ENCODE data around the gene PRKN.

The PRKN gene

DNA sequence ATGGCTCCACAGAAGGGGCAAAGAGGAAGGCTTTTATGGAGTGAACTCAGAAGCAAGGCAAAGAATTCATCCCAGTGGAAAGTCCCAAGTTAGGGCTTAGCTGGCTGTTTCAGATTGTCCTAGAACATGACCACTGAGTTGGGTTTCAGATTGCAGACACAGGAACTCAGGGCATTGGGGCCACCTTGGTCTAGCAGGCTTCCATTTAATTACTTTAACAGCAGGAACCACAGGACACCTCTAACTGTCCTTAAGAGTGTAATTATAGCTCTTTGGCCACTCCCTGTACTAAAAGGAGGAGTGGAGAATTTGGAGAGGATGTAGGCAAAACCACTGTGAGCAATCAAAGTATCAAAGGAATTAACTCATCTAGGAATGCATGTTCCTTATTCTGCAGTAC lies 1303.1 kb downstream of the PRKN start:
- H3K36me3 ChIP-seq (ENCODE audit: control insufficient read depth in 5 of 5, insufficient read depth in 5 of 5, low read length in 5 of 5) = no peaks in the 10 kb centered on the region
- H3K4me1 ChIP-seq (ENCODE audit: control insufficient read depth in 5 of 5, insufficient read depth in 5 of 5, low read length in 5 of 5) = no peaks in the 10 kb centered on the region
- no peak overlapping the region for H3K27ac ChIP-seq (ENCODE audit: low read depth, low read length)
- no peak overlapping the region for H3K9ac ChIP-seq (ENCODE audit: low read length in 5 of 5)
- H3K4me3 ChIP-seq (ENCODE audit: low read depth in 1 of 5, low read length in 5 of 5) = no peak overlapping the region
- no peaks in the 10 kb centered on the region for H3K27me3 ChIP-seq (ENCODE audit: control insufficient read depth in 5 of 5, insufficient read depth in 4 of 5, low read length in 5 of 5)
- no peaks in the 10 kb centered on the region for H3K9me3 ChIP-seq (ENCODE audit: control insufficient read depth in 5 of 5, low read length in 5 of 5)

DNA sequence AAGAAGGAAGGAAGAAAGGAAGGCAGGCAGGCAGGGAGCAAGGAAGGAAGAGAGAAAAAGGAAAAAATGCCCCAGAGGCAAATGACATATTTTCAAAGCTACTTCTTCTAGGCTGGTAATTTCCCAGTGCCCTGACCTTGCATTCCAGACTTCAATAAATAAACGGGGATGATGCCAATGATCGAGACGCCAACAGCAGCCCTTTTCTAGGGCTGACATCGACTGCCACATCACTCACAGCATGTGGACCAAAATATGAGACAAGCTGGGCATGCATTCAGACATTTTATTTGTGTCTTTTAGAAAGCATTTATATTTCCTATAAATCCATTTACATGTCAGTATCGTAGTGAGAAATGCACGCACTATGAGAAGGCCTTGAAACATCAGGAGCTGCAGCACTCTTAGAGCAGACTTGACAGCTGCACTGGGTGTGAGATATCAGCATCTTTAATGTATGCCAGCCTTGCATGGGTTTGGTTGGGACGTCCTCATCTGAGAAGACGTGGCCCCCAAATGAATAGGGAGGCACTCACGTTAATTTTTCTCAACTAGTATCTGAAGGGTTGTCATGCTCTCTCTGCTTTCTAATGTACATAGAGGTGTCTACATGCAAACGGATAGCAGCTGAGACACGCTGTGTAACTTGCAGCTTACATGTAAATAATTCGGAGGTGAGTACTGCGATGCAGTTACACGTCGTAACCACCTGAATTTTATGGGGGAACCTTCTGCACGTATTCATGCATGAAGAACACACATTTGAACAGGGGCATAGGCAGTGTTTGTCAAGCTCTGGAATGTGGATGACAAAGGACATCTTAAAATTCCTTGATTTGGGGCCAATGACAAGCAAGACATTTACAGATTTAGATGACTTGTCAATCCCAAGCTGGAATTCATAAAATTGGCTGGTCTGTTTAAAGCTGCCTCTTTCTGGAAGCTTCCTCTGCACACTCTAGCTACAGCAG lies 1304.6 kb downstream of the PRKN start:
- Histone ChIP-seq H3K27ac (ENCODE audit: low read depth, low read length) (no peak overlapping the region), H3K36me3 (ENCODE audit: control insufficient read depth in 5 of 5, insufficient read depth in 5 of 5, low read length in 5 of 5) (no peaks in the 10 kb centered on the region)

DNA sequence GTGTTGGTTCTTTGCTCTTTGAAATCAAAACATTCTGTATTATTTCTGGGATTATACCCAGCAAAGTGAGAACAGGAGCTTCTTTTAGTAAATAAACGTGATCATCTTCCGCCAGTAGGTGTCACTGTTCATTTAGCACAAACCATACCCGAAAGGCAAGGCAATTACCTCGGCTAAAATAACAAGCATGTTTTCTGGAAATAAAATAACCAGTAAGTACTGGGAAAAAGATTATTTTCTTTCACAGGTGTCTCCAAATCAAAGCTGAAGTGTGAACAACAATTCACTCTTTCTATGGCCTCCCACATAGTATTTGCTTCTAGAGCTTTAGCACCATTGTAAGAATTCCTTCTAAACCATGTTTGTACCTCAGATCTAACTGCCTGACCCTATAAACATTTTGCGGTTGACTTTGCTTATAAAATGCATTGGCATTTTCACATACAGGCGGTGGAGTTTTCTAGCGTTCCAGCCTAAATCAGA lies 1309.1 kb downstream of the PRKN start:
- H3K4me3 ChIP-seq (ENCODE audit: low read depth in 1 of 5, low read length in 5 of 5) = no peak overlapping the region
- no peak overlapping the region for H3K9ac ChIP-seq (ENCODE audit: low read length in 5 of 5)
- no peak overlapping the region for H3K27ac ChIP-seq (ENCODE audit: low read depth, low read length)
- peaks cover 0 to 3% (median 0%) of the 10 kb centered on the region in 5 donors for H3K4me1 ChIP-seq (ENCODE audit: control insufficient read depth in 5 of 5, insufficient read depth in 5 of 5, low read length in 5 of 5)
- no peaks in the 10 kb centered on the region for H3K9me3 ChIP-seq (ENCODE audit: control insufficient read depth in 5 of 5, low read length in 5 of 5)
- peaks cover 0 to 2% (median 0%) of the 10 kb centered on the region in 5 donors for H3K27me3 ChIP-seq (ENCODE audit: control insufficient read depth in 5 of 5, insufficient read depth in 4 of 5, low read length in 5 of 5)
- no peaks in the 10 kb centered on the region for H3K36me3 ChIP-seq (ENCODE audit: control insufficient read depth in 5 of 5, insufficient read depth in 5 of 5, low read length in 5 of 5)

More for the DNA sequence above, 1304.6 kb downstream of the PRKN start:
- no peak overlapping the region for H3K4me3 ChIP-seq (ENCODE audit: low read depth in 1 of 5, low read length in 5 of 5)
- peaks cover 0 to 3% (median 0%) of the 10 kb centered on the region in 5 donors for H3K4me1 ChIP-seq (ENCODE audit: control insufficient read depth in 5 of 5, insufficient read depth in 5 of 5, low read length in 5 of 5)
- H3K9ac ChIP-seq (ENCODE audit: low read length in 5 of 5) = no peak overlapping the region
- H3K9me3 ChIP-seq (ENCODE audit: control insufficient read depth in 5 of 5, low read length in 5 of 5) = no peaks in the 10 kb centered on the region
- no peaks in the 10 kb centered on the region for H3K27me3 ChIP-seq (ENCODE audit: control insufficient read depth in 5 of 5, insufficient read depth in 4 of 5, low read length in 5 of 5)

DNA sequence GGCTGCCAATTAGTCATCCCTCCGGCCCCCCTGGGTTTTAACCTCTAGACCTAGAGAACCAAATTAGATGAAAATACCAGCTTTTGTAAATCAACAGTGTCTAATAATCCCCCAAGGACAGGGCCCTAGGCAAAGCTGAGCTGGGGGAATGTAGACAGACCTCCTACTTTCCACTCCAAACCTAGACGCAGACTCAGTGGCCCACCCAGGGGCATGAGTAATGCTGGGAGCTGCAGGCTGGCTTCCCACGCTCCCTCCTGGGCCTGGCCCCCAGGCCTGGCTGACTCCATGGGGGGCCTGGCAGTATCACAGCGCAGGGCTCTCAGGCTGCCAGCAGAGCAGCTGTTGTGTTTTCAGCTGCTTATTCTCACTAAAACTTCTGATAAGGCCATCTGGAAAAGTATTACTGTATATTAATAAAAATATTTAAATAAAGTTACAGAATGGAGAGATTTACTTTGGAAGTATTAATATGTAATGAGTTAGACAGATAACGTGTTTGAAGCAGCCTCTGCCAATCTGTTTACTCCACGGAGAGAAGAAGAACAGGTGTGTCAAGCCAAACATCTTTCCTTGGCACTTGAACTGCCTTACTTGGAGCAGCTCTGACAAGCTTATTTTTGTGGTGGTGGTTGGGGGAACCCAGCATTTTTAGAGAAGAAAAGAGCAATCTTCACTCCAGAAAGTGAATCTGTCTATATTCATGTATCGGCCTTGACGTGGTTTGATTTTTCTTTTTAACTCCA lies 1309.7 kb downstream of the PRKN start:
- no peaks in the 10 kb centered on the region for H3K9me3 ChIP-seq (ENCODE audit: control insufficient read depth in 5 of 5, low read length in 5 of 5)
- H3K4me3 ChIP-seq (ENCODE audit: low read depth in 1 of 5, low read length in 5 of 5) = no peak overlapping the region
- H3K4me1 ChIP-seq (ENCODE audit: control insufficient read depth in 5 of 5, insufficient read depth in 5 of 5, low read length in 5 of 5) = peaks cover 0 to 3% (median 0%) of the 10 kb centered on the region in 5 donors
- no peak overlapping the region for H3K9ac ChIP-seq (ENCODE audit: low read length in 5 of 5)
- peaks cover 0 to 2% (median 0%) of the 10 kb centered on the region in 5 donors for H3K27me3 ChIP-seq (ENCODE audit: control insufficient read depth in 5 of 5, insufficient read depth in 4 of 5, low read length in 5 of 5)
- H3K27ac ChIP-seq (ENCODE audit: low read depth, low read length) = no peak overlapping the region
- H3K36me3 ChIP-seq (ENCODE audit: control insufficient read depth in 5 of 5, insufficient read depth in 5 of 5, low read length in 5 of 5) = no peaks in the 10 kb centered on the region

DNA sequence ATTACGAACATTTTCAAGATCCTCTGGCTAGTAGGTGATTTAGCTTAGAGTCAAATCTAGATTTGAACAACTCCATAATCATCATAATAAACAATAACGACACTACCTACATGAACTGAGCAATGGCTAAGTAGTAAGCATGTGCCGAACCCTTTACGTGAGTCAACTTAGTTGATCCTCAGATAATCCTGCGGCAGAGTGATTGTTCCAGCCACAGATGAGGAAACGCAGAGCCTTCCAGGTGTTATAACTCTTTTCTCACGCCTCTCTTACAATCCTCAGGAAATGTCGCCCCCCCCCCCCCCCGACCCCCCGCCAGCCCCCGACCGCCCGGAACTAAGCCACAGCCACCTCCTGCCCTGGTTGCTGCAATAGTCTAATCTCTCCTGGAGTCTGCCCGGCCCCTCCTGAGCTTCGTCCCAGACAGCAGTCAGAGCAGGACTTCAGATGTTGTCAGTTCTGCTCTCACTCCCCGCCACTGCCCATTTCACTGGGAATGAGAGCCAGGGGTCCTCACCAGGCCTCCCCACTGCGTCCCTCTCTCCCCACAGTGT lies 1312.2 kb downstream of the PRKN start:
- Histone ChIP-seq H3K36me3 (ENCODE audit: control insufficient read depth in 5 of 5, insufficient read depth in 5 of 5, low read length in 5 of 5) (no peaks in the 10 kb centered on the region), H3K9me3 (ENCODE audit: control insufficient read depth in 5 of 5, low read length in 5 of 5) (peaks cover 0 to 5% (median 0%) of the 10 kb centered on the region in 5 donors), H3K27ac (ENCODE audit: low read depth, low read length) (no peak overlapping the region), H3K27me3 (ENCODE audit: control insufficient read depth in 5 of 5, insufficient read depth in 4 of 5, low read length in 5 of 5) (peaks cover 0 to 2% (median 0%) of the 10 kb centered on the region in 5 donors), H3K4me3 (ENCODE audit: low read depth in 1 of 5, low read length in 5 of 5) (no peak overlapping the region), H3K9ac (ENCODE audit: low read length in 5 of 5) (no peak overlapping the region), H3K4me1 (ENCODE audit: control insufficient read depth in 5 of 5, insufficient read depth in 5 of 5, low read length in 5 of 5) (peaks cover 0 to 3% (median 0%) of the 10 kb centered on the region in 5 donors)

DNA sequence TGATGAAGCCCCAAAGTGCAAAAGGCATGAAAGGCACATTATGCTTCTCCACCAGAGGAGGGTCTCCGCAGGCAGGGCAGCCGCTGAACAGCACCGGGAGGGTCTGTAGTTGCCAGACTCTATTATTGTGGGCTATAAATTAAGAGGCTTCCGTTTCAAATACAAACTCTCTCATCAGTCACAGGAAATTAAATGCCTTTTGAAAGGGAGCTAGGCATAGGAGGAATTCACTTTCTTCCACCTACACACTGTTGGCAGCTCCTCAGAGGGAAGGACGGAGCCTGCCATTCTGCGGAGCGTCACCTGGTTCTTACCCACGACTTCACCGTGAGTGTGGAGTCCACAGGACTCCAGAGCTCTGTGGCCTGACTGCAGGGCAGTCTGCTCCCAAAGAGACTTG lies 1312.9 kb downstream of the PRKN start:
- no peak overlapping the region for H3K4me3 ChIP-seq (ENCODE audit: low read depth in 1 of 5, low read length in 5 of 5)
- H3K27ac ChIP-seq (ENCODE audit: low read depth, low read length) = no peak overlapping the region
- H3K9me3 ChIP-seq (ENCODE audit: control insufficient read depth in 5 of 5, low read length in 5 of 5) = peaks cover 0 to 5% (median 0%) of the 10 kb centered on the region in 5 donors
- H3K9ac ChIP-seq (ENCODE audit: low read length in 5 of 5) = no peak overlapping the region
- no peaks in the 10 kb centered on the region for H3K36me3 ChIP-seq (ENCODE audit: control insufficient read depth in 5 of 5, insufficient read depth in 5 of 5, low read length in 5 of 5)
- H3K27me3 ChIP-seq (ENCODE audit: control insufficient read depth in 5 of 5, insufficient read depth in 4 of 5, low read length in 5 of 5) = peaks cover 0 to 2% (median 0%) of the 10 kb centered on the region in 5 donors
- H3K4me1 ChIP-seq (ENCODE audit: control insufficient read depth in 5 of 5, insufficient read depth in 5 of 5, low read length in 5 of 5) = peaks cover 0 to 3% (median 0%) of the 10 kb centered on the region in 5 donors

DNA sequence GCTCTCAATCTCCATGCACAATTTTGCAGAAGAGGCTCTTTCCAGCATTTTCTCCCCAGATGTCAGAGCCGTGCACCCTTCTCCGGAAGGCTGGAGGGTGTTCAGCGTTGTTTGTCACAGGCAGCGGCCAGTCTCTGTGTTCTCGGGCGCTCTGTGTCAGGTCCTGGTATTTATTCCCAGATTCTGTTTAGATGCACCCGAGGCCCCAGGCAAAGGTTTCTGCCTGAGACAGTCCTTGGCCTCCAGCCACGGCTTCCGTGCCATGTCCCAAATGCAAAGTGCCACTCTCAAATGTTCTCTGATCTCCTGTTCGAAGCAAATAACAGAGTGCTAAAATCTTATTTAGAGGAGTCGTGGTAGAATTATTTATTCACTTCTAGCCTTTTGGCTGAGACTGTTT lies 1313.4 kb downstream of the PRKN start:
- Histone ChIP-seq H3K9ac (ENCODE audit: low read length in 5 of 5) (no peak overlapping the region), H3K4me3 (ENCODE audit: low read depth in 1 of 5, low read length in 5 of 5) (no peak overlapping the region), H3K9me3 (ENCODE audit: control insufficient read depth in 5 of 5, low read length in 5 of 5) (peaks cover 0 to 5% (median 0%) of the 10 kb centered on the region in 5 donors)

DNA sequence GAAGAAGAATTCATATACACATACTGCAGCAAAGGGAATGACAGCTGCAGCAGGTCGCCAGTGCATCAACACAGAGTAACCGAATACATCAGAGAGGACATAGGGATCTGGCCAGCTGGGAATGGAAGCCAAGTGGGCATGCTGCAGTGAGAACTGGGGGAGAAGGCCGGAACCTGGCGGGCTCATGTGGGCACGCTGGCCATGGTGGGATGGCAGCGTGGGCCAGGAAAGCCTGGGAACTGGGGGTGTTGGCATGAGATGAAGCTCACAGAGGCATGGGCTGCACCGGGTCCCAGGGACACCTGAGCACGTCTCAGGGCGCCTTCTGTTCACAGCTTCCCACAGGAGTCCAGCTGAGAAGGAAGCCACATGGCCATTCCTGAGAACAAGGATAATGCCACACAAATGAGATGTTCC lies 1314.2 kb downstream of the PRKN start:
- peaks cover 0 to 5% (median 0%) of the 10 kb centered on the region in 5 donors for H3K9me3 ChIP-seq (ENCODE audit: control insufficient read depth in 5 of 5, low read length in 5 of 5)
- no peaks in the 10 kb centered on the region for H3K4me1 ChIP-seq (ENCODE audit: control insufficient read depth in 5 of 5, insufficient read depth in 5 of 5, low read length in 5 of 5)
- H3K4me3 ChIP-seq (ENCODE audit: low read depth in 1 of 5, low read length in 5 of 5) = no peak overlapping the region
- H3K36me3 ChIP-seq (ENCODE audit: control insufficient read depth in 5 of 5, insufficient read depth in 5 of 5, low read length in 5 of 5) = no peaks in the 10 kb centered on the region
- H3K9ac ChIP-seq (ENCODE audit: low read length in 5 of 5) = peak overlapping the region in 1 of 5 donors; percentile 14
- H3K27ac ChIP-seq (ENCODE audit: low read depth, low read length) = no peak overlapping the region
- peaks cover 0 to 2% (median 0%) of the 10 kb centered on the region in 5 donors for H3K27me3 ChIP-seq (ENCODE audit: control insufficient read depth in 5 of 5, insufficient read depth in 4 of 5, low read length in 5 of 5)

More for the DNA sequence above, 1313.4 kb downstream of the PRKN start:
- no peak overlapping the region for H3K27ac ChIP-seq (ENCODE audit: low read depth, low read length)
- H3K4me1 ChIP-seq (ENCODE audit: control insufficient read depth in 5 of 5, insufficient read depth in 5 of 5, low read length in 5 of 5) = peaks cover 0 to 3% (median 0%) of the 10 kb centered on the region in 5 donors
- peaks cover 0 to 2% (median 0%) of the 10 kb centered on the region in 5 donors for H3K27me3 ChIP-seq (ENCODE audit: control insufficient read depth in 5 of 5, insufficient read depth in 4 of 5, low read length in 5 of 5)
- H3K36me3 ChIP-seq (ENCODE audit: control insufficient read depth in 5 of 5, insufficient read depth in 5 of 5, low read length in 5 of 5) = no peaks in the 10 kb centered on the region

DNA sequence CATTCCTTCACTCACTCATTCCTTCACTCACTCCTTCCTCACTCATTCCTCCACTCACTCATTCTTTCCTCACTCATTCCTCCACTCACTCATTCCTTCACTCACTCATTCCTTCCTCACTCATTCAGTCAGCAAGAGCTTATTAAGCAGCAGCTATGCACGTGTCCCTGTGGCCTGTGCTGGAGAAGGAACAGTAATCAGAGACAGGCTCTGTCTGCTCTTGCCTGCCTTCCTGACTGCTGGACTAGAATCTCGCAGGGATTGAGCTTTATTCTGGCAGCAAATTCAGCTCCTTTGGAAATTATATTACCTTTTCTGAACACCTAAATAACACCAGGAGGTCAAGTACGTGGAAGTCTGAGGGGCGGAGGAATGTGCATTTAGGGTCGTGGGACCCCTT lies 1314.8 kb downstream of the PRKN start:
- H3K27me3 ChIP-seq (ENCODE audit: control insufficient read depth in 5 of 5, insufficient read depth in 4 of 5, low read length in 5 of 5) = peaks cover 0 to 2% (median 0%) of the 10 kb centered on the region in 5 donors
- H3K36me3 ChIP-seq (ENCODE audit: control insufficient read depth in 5 of 5, insufficient read depth in 5 of 5, low read length in 5 of 5) = no peaks in the 10 kb centered on the region
- H3K4me3 ChIP-seq (ENCODE audit: low read depth in 1 of 5, low read length in 5 of 5) = no peak overlapping the region
- no peak overlapping the region for H3K9ac ChIP-seq (ENCODE audit: low read length in 5 of 5)
- H3K27ac ChIP-seq (ENCODE audit: low read depth, low read length) = no peak overlapping the region
- H3K9me3 ChIP-seq (ENCODE audit: control insufficient read depth in 5 of 5, low read length in 5 of 5) = peaks cover 0 to 5% (median 0%) of the 10 kb centered on the region in 5 donors
- no peaks in the 10 kb centered on the region for H3K4me1 ChIP-seq (ENCODE audit: control insufficient read depth in 5 of 5, insufficient read depth in 5 of 5, low read length in 5 of 5)
